GM12878 (cell line): Measurements from ENCODE around the gene ARL13A. TPM values are rescaled to one million over a fixed set of nuclear protein-coding genes. Genes with fewer than 3 reads are reported as not detected.
"Not testable (repeated sequence)": the region's sequence is repeated elsewhere in the genome, so short reads cannot be mapped to it uniquely, and the experiment has no call there.

Experiments
- ATAC-seq: fragments of 200-7000 bp; cut with Tn5 transposase; 3 replicates; pipeline ENCODE4 v1.9.1; 2020; ENCODE audit warnings: mild to moderate bottlenecking, moderate library complexity
- BruUV-seq: library from RNA; stranded (reverse); fragments of 400-500 nt; replicated peaks from 2 replicates; lab custom pipeline; 2021; lab: Mats Ljungman, UMichigan
- CTCF ChIA-PET: fragments of 300-600 bp; sonication (Branson Sonifier 250); formaldehyde crosslinking; extraction: SDS; loops from one replicate; lab custom pipeline; 2021; ENCODE audit warnings: inconsistent platforms; lab: Yijun Ruan, JAX
- POLR2A ChIA-PET: fragments of 350-600 bp; formaldehyde crosslinking; extraction: SDS; loops from one replicate; lab custom pipeline; 2021; ENCODE audit warnings: inconsistent platforms; lab: Charles Lee
- RAD21 ChIA-PET: fragments of 300-600 bp; sonication (Branson Sonifier 250); formaldehyde crosslinking; loops from one replicate; lab custom pipeline; 2023; ENCODE audit warnings: antibody characterized with exemption; ENCODE audit not compliant: unreplicated experiment; lab: Charles Lee
- SMC1A ChIA-PET: fragments of 300-600 bp; sonication (Branson Sonifier 250); formaldehyde crosslinking; loops from one replicate; lab custom pipeline; 2023; ENCODE audit not compliant: unreplicated experiment, uncharacterized antibody; lab: Charles Lee
- DNase-seq: peaks from one replicate; pipeline ENCODE4 v3.0.0-alpha.2; 2011; ENCODE audit warnings: low read depth, low spot score
- FAIRE-seq: peaks from 3 replicates; lab custom pipeline; 2011; peaks lifted over from hg19 to GRCh38; lab: Jason Lieb, UNC
- H2AFZ ChIP-seq: 2 replicates; pipeline ENCODE4 v1.6.0; 2011; ENCODE audit warnings: low read depth, low read length, control low read depth; ENCODE audit not compliant: control insufficient read depth
- H3K27ac ChIP-seq: 2 replicates; pipeline ENCODE4 v1.5.1; 2011; ENCODE audit warnings: control low read depth; ENCODE audit not compliant: control insufficient read depth, insufficient read depth
- H3K27me3 ChIP-seq, 2 experiments: replicated peaks in 1 of 2; 2 replicates each; pipeline versions ENCODE4 v1.6.0 to v1.6.1; 2011; ENCODE audit warnings: low read length in 1 of 2; ENCODE audit not compliant: control insufficient read depth in 2 of 2, insufficient read depth in 2 of 2
- H3K36me3 ChIP-seq, 2 experiments: 2 replicates each; pipeline ENCODE4 v1.5.1; 2011; ENCODE audit warnings: low read length in 1 of 2; ENCODE audit not compliant: control insufficient read depth in 2 of 2, insufficient read depth in 2 of 2
- H3K4me1 ChIP-seq: 2 replicates; pipeline ENCODE4 v1.6.1; 2011; ENCODE audit warnings: mild to moderate bottlenecking, low read length, moderate library complexity, mixed read lengths; ENCODE audit not compliant: control insufficient read depth, insufficient read depth
- H3K4me2 ChIP-seq: 2 replicates; pipeline ENCODE4 v1.6.0; 2011; ENCODE audit warnings: control low read depth; ENCODE audit not compliant: control insufficient read depth, insufficient read depth
- H3K4me3 ChIP-seq: fragments of 200-600 bp; sonication (generic); 2 replicates; pipeline ENCODE4 v1.5.1; 2016
- H3K79me2 ChIP-seq: 2 replicates; pipeline ENCODE4 v1.6.0; 2011; ENCODE audit warnings: low read length; ENCODE audit not compliant: control insufficient read depth, insufficient read depth
- H3K9ac ChIP-seq: 2 replicates; pipeline ENCODE4 v1.8.0; 2011; ENCODE audit warnings: low read length, control low read depth, mixed read lengths; ENCODE audit not compliant: control insufficient read depth, insufficient read depth
- H3K9me3 ChIP-seq: replicated peaks from 3 replicates; pipeline ENCODE4 v1.5.1; 2011; ENCODE audit warnings: mild to moderate bottlenecking, low read length; ENCODE audit not compliant: control insufficient read depth, insufficient read depth
- H4K20me1 ChIP-seq: 2 replicates; pipeline ENCODE4 v1.6.0; 2011; ENCODE audit not compliant: control insufficient read depth, insufficient read depth
- ASH2L ChIP-seq: fragments of 300-600, 200-600 bp; sonication (generic); IDR thresholded peaks from 2 replicates; pipeline ENCODE4 v1.6.1; 2017; ENCODE audit warnings: low read depth, mild to moderate bottlenecking, borderline replicate concordance
- CREB1 ChIP-seq: IDR thresholded peaks from 2 replicates; pipeline ENCODE4 v1.6.1; 2012; ENCODE audit warnings: low read depth, mild to moderate bottlenecking, inconsistent platforms
- GATAD2B ChIP-seq: fragments of 450-650 bp; conservative IDR thresholded peaks from 2 replicates; pipeline ENCODE4 v1.6.1; 2017; ENCODE audit warnings: low read depth, mild to moderate bottlenecking, moderate library complexity
- KDM1A ChIP-seq: fragments of 200-600 bp; sonication (generic); IDR thresholded peaks from 2 replicates; pipeline ENCODE4 v1.6.1; 2016; ENCODE audit warnings: borderline replicate concordance
- POLR2AphosphoS2 ChIP-seq: IDR thresholded peaks from 2 replicates; pipeline ENCODE4 v1.6.1; 2011; ENCODE audit warnings: low read depth, mild to moderate bottlenecking, low read length, improper control_type of control experiment, moderate library complexity
- RCOR1 ChIP-seq: conservative IDR thresholded peaks from 2 replicates; pipeline ENCODE4 v1.6.1; 2012; ENCODE audit warnings: low read depth, low read length, improper control_type of control experiment
- SPI1 ChIP-seq: IDR thresholded peaks from 2 replicates; pipeline ENCODE4 v1.6.1; 2011; ENCODE audit warnings: low read depth, mild to moderate bottlenecking, low read length, moderate library complexity, borderline replicate concordance; ENCODE audit not compliant: insufficient read depth
- ZZZ3 ChIP-seq: IDR thresholded peaks from 2 replicates; pipeline ENCODE4 v1.6.1; 2011; ENCODE audit warnings: low read depth; ENCODE audit not compliant: control insufficient read depth, insufficient read length
- WGBS: methylation state at CpG from one replicate; pipeline ENCODE4 v1.1.6; 2016; ENCODE audit warnings: low lambda C conversion rate; ENCODE audit not compliant: insufficient replicate concordance, insufficient coverage; ENCODE audit errors: missing lambda C conversion rate; 5-methylcytosine and 5-hydroxymethylcytosine counted together
- in situ Hi-C: fragments of 300-500 bp; cut with MboI; formaldehyde crosslinking; loops from 9 replicates; pipeline ENCODE4 v1.14.3; 2018; ENCODE audit warnings: mixed read lengths
- intact Hi-C: fragments of 100-400 bp; cut with micrococcal nuclease; formaldehyde crosslinking; loops from one replicate; pipeline ENCODE4 v1.14.2; 2022; ENCODE audit not compliant: unreplicated experiment
- polyA plus RNA-seq, 11 experiments: library from polyadenylated mRNA; depleted of rRNA in 4 of 11; unstranded in 6 of 11; stranded (reverse) in 5 of 11; fragments of >200 nt; fragmentation: Nextera tagmentation in 4 of 11; fragmentation: Illumina TruSeq in 1 of 11; extraction: Ambion mirVana in 4 of 11; extraction: Trizol in 1 of 11; gene quantifications; 1 replicate in 1 of 11; 2 replicates in 10 of 11; pipeline versions ENCODE4 v1.2.1 to v1.2.3, GENCODE V29; 2011 to 2016; ENCODE audit warnings: inconsistent platforms in 2 of 11, missing spikeins in 2 of 11, low read depth in 1 of 11
- total RNA-seq, 4 experiments: library from RNA; depleted of rRNA in 3 of 4; stranded (reverse); fragments of >200 nt in 3 of 4; fragmentation: Illumina TruSeq in 1 of 4; extraction: Trizol in 1 of 4; gene quantifications; 2 replicates each; pipeline versions ENCODE4 v1.2.1 to v1.2.3, GENCODE V29; 2013 to 2021

ARL13A gene
- total and polyA plus RNA-seq, 10 of the 15 experiments (the other 5 are each of a cell fraction or from before 2014, with no cell fraction given), result not detected

DNA sequence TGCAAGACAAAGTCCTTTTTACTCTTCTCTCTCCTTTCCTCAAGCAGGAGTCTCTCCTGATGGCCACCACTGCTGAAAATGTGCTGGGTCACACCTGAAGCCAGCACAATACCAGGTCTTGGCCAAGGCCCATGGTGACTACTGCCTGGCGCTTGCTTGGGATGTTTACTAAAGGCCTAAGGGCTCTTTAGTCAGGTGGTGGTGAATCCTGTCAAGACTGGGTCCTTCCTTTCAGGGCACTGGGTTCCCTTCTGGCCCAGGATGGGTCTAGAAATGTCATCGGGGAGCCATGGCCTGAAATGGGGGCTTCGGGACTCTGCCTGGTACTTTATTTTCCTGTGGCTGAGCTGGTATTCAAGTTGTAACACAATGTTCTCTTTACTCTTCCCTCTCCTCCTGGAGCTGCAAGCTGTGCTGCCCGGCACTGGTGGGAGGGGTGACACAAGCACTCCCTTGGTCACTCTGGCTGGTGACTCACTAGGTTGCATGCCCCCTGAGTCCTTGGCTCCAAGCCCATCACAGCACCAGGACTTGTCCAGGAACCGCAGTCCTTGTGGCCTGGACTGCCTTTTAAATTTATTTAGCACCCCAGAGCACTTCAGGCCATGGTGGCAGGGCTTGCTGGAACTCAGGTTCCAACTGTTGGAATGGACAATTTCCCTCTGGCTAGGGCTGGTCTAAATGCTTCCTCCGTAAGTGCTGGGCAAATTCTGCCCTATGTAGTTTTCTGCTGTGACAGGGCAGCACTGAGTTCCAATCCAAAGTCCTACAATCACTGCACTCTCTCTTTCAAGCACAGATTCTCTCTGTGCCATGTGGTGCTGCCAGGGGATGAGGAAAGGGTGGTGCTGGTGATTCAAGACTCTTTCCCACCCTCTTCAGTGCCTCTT is 11.3 kb downstream of the ARL13A start:
- no peak overlapping the region for H2AFZ ChIP-seq

DNA sequence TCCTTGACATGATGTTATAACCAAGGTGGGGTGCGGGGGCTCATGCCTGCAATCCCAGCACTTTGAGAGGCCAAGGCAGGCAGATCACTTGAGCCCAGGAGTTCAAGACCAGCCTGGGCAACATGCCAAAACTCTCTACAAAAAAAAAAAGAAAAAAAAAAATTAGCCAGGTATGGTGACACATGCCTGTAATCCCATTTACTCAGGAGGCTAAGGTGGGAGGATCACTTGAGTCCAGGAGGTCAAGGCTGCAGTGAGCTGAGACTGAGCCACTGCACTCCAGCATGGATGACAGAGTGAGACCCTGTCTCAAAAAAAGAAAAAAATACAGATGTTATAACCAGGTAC is 12.0 kb downstream of the ARL13A start:
- H3K4me1 ChIP-seq, H2AFZ ChIP-seq, H3K9ac ChIP-seq, H3K36me3 ChIP-seq, FAIRE-seq, SMC1A ChIA-PET, H4K20me1 ChIP-seq, H3K27me3 ChIP-seq, BruUV-seq, H3K4me2 ChIP-seq, H3K27ac ChIP-seq, ATAC-seq, DNase-seq, H3K9me3 ChIP-seq, H3K79me2 ChIP-seq, POLR2A ChIA-PET, in situ Hi-C loops, CTCF ChIA-PET, intact Hi-C loops, H3K4me3 ChIP-seq, RAD21 ChIA-PET: not testable (repeated sequence)
- WGBS, result 71% methylated on average over 1 of the region's 1 CpG

More for the DNA sequence above, 11.3 kb downstream of the ARL13A start:
- Histone ChIP-seq H3K4me2 (no peak overlapping the region), H3K27ac (no peak overlapping the region), H3K79me2 (no peaks in the 10 kb centered on the region), H4K20me1 (no peaks in the 10 kb centered on the region), H3K4me3 (no peak overlapping the region), H3K9ac (no peak overlapping the region), H3K4me1 (no peaks in the 10 kb centered on the region), H3K36me3 (no peaks in the 10 kb centered on the region), H3K9me3 (no peaks in the 10 kb centered on the region), H3K27me3 (no peaks in the 10 kb centered on the region)
- CTCF ChIA-PET, result no interaction called here
- no peak for TF ChIP-seq ZZZ3
- TF ChIP-seq CREB1, result no peak
- no peak for TF ChIP-seq RCOR1
- no peak for TF ChIP-seq GATAD2B
- TF ChIP-seq SPI1, result no peak
- TF ChIP-seq POLR2AphosphoS2, result no peak
- TF ChIP-seq KDM1A, result no peak
- no peak for TF ChIP-seq ASH2L
- intact Hi-C loops (no loop called here), in situ Hi-C loops (no loop called here)
- RAD21 ChIA-PET, result no interaction called here
- DNase-seq, result no peak
- 57% methylated on average over 6 of the region's 6 CpGs for WGBS
- POLR2A ChIA-PET, result no interaction called here
- FAIRE-seq, result no peak
- no peak for ATAC-seq
- SMC1A ChIA-PET, result no interaction called here
- no TSS peak for BruUV-seq
